CD14-positive monocyte (primary cell): ENCODE results near the gene RBFOX1. TPM values are rescaled to one million over a fixed set of nuclear protein-coding genes. Genes with fewer than 3 reads are reported as not detected.

Experiments
- DNase-seq, 3 donors: peaks; one replicate each; pipeline ENCODE4 v3.0.0-alpha.2; 2011 to 2022
- H2AFZ ChIP-seq: 2 replicates; pipeline ENCODE4 v1.6.0; 2012; ENCODE audit warnings: mild to moderate bottlenecking, low read depth, low read length, inconsistent platforms; ENCODE audit not compliant: insufficient read depth, poor library complexity, severe bottlenecking
- H3K27ac ChIP-seq, 2 donors: 1 replicate in 1 of 2; 2 replicates in 1 of 2; pipeline ENCODE4 v1.5.1; 2012 to 2013; ENCODE audit warnings: low read length in 2 of 2, control low read depth in 1 of 2, inconsistent platforms in 1 of 2, low read depth in 1 of 2, mild to moderate bottlenecking in 1 of 2
- H3K27me3 ChIP-seq, 2 donors: one replicate each; pipeline versions ENCODE4 v1.6.0 to v1.6.1; 2011 to 2013; ENCODE audit warnings: low read length in 2 of 2; ENCODE audit not compliant: control insufficient read depth in 2 of 2, insufficient read depth in 2 of 2
- H3K36me3 ChIP-seq, 2 donors: replicated peaks in 1 of 2; 1 replicate in 1 of 2; 2 replicates in 1 of 2; pipeline versions ENCODE4 v1.5.1 to v1.6.1; 2012 to 2013; ENCODE audit warnings: low read length in 2 of 2, control low read depth in 1 of 2, inconsistent platforms in 1 of 2, mild to moderate bottlenecking in 1 of 2; ENCODE audit not compliant: insufficient read depth in 2 of 2, control insufficient read depth in 1 of 2
- H3K4me1 ChIP-seq, 2 donors: 1 replicate in 1 of 2; 2 replicates in 1 of 2; pipeline versions ENCODE4 v1.5.1 to v1.6.1; 2012 to 2013; ENCODE audit warnings: low read length in 2 of 2, control low read depth in 1 of 2, inconsistent platforms in 1 of 2, mild to moderate bottlenecking in 1 of 2, moderate library complexity in 1 of 2; ENCODE audit not compliant: insufficient read depth in 2 of 2, control insufficient read depth in 1 of 2
- H3K4me2 ChIP-seq: replicated peaks from 2 replicates; pipeline ENCODE3; 2012; ENCODE audit warnings: low read length, moderate library complexity, mild to moderate bottlenecking; ENCODE audit not compliant: poor library complexity, severe bottlenecking; ENCODE audit errors: extremely low read depth
- H3K4me3 ChIP-seq, 3 experiments: fragments of 200-600 bp in 1 of 3; sonication (generic) in 1 of 3; replicated peaks in 1 of 3; 1 replicate in 2 of 3; 2 replicates in 1 of 3; pipeline ENCODE4 v1.5.1; 2011 to 2013; ENCODE audit warnings: low read length in 3 of 3, mild to moderate bottlenecking in 3 of 3, control low read depth in 2 of 3, low read depth in 2 of 3, inconsistent platforms in 1 of 3, moderate library complexity in 1 of 3
- H3K79me2 ChIP-seq: 2 replicates; pipeline ENCODE4 v1.6.0; 2012; ENCODE audit warnings: mild to moderate bottlenecking, control low read depth, inconsistent platforms, low read length, moderate library complexity; ENCODE audit not compliant: insufficient read depth
- H3K9ac ChIP-seq: 2 replicates; pipeline ENCODE4 v1.6.0; 2017; ENCODE audit warnings: low read length, mild to moderate bottlenecking; ENCODE audit not compliant: insufficient read depth, poor library complexity, severe bottlenecking
- H3K9me3 ChIP-seq, 2 donors: replicated peaks in 1 of 2; 1 replicate in 1 of 2; 2 replicates in 1 of 2; pipeline versions ENCODE4 v1.5.1 to v1.6.1; 2012 to 2013; ENCODE audit warnings: low read length in 2 of 2, control low read depth in 1 of 2; ENCODE audit not compliant: control insufficient read depth in 1 of 2, insufficient read depth in 1 of 2
- H4K20me1 ChIP-seq: 2 replicates; pipeline ENCODE4 v1.6.0; 2012; ENCODE audit warnings: mild to moderate bottlenecking, low read length, control low read depth, moderate library complexity; ENCODE audit not compliant: insufficient read depth
- H3K27ac Mint-ChIP-seq, 7 donors: one replicate each; pipeline ENCODE4 v1.8.0; 2020; ENCODE audit warnings: mild to moderate bottlenecking in 7 of 7, mixed read lengths in 7 of 7, moderate library complexity in 6 of 7, inconsistent platforms in 2 of 7
- H3K27me3 Mint-ChIP-seq, 3 donors: one replicate each; pipeline ENCODE4 v1.8.0; 2021 to 2022; ENCODE audit warnings: low read depth in 3 of 3, mild to moderate bottlenecking in 3 of 3, mixed read lengths in 3 of 3, moderate library complexity in 3 of 3, inconsistent platforms in 1 of 3
- H3K36me3 Mint-ChIP-seq, 2 donors: one replicate each; pipeline ENCODE4 v1.8.0; 2020; ENCODE audit warnings: mixed read lengths in 2 of 2, inconsistent platforms in 1 of 2, mild to moderate bottlenecking in 1 of 2
- H3K4me1 Mint-ChIP-seq: one replicate; pipeline ENCODE4 v1.8.0; 2020; ENCODE audit warnings: mild to moderate bottlenecking, mixed read lengths
- H3K4me3 Mint-ChIP-seq, 2 donors: one replicate each; pipeline ENCODE4 v1.8.0; 2020; ENCODE audit warnings: mild to moderate bottlenecking in 2 of 2, mixed read lengths in 2 of 2, moderate library complexity in 1 of 2
- H3K9me3 Mint-ChIP-seq, 7 donors: one replicate each; pipeline ENCODE4 v1.8.0; 2020 to 2022; ENCODE audit warnings: mixed read lengths in 7 of 7, mild to moderate bottlenecking in 6 of 7, moderate library complexity in 6 of 7, inconsistent platforms in 2 of 7
- CTCF ChIP-seq: fragments of 200-600 bp; IDR thresholded peaks from one replicate; pipeline ENCODE4 v1.8.0; 2022; ENCODE audit warnings: antibody characterized with exemption, mild to moderate bottlenecking
- WGBS: methylation state at CpG from one replicate; pipeline ENCODE4 v1.1.5; 2013; ENCODE audit warnings: missing lambda C conversion rate; ENCODE audit not compliant: insufficient coverage; 5-methylcytosine and 5-hydroxymethylcytosine counted together
- intact Hi-C, 2 donors: fragments of 100-400 bp; cut with micrococcal nuclease; formaldehyde crosslinking; loops; one replicate each; pipeline versions ENCODE4 v1.15.0 to v1.15.1; 2023
- polyA plus RNA-seq, 3 donors: library from polyadenylated mRNA; depleted of rRNA in 1 of 3; unstranded in 2 of 3; stranded (reverse) in 1 of 3; fragments of 300-500 nt in 2 of 3; fragments of >200 nt in 1 of 3; fragmentation: Illumina TruSeq in 2 of 3; gene quantifications; 1 replicate in 2 of 3; 2 replicates in 1 of 3; pipeline ENCODE4 v1.2.3, GENCODE V29; 2012 to 2021

The RBFOX1 gene
- polyA plus RNA-seq, 3 donors, result not detected

GRCh38 chr16:7369204-7369603 is 36.6 kb downstream of the RBFOX1 start:
- Histone ChIP-seq H3K9me3 (peaks cover 0 to 5% of the 10 kb centered on the region in 2 donors), H3K4me2 (no peak overlapping the region), H3K27me3 (no peaks in the 10 kb centered on the region), H3K9ac (no peak overlapping the region), H3K79me2 (no peaks in the 10 kb centered on the region), H3K4me3 (no peak overlapping the region), H3K27ac (no peak overlapping the region), H4K20me1 (no peaks in the 10 kb centered on the region), H3K36me3 (no peaks in the 10 kb centered on the region), H2AFZ (no peak overlapping the region), H3K4me1 (no peaks in the 10 kb centered on the region)
- no peak overlapping the region for H3K4me3 Mint-ChIP-seq
- WGBS, result no CpG with 5 or more reads among the region's 4 CpGs
- no peaks in the 10 kb centered on the region for H3K36me3 Mint-ChIP-seq
- no peaks in the 10 kb centered on the region for H3K27me3 Mint-ChIP-seq
- DNase-seq, result no peak
- H3K27ac Mint-ChIP-seq, result no peak overlapping the region
- no peaks in the 10 kb centered on the region for H3K4me1 Mint-ChIP-seq
- intact Hi-C loops, result no loop called here
- H3K9me3 Mint-ChIP-seq, result peaks cover 0 to 6% (median 1%) of the 10 kb centered on the region in 7 donors
- TF ChIP-seq CTCF, result no peak

- no CpG with 5 or more reads among the region's 4 CpGs for WGBS
- no peak overlapping the region for H3K4me2 ChIP-seq
- no peak for TF ChIP-seq CTCF
- Mint-ChIP-seq H3K4me1 (no peaks in the 10 kb centered on the region), H3K4me3 (no peak overlapping the region), H3K9me3 (peaks cover 0 to 2% (median 0%) of the 10 kb centered on the region in 7 donors), H3K27me3 (no peaks in the 10 kb centered on the region), H3K27ac (no peak overlapping the region), H3K36me3 (no peaks in the 10 kb centered on the region)
- intact Hi-C loops, result no loop called here
- no peak overlapping the region for H3K4me3 ChIP-seq
- no peaks in the 10 kb centered on the region for H3K36me3 ChIP-seq
- H3K79me2 ChIP-seq, result no peaks in the 10 kb centered on the region
- no peaks in the 10 kb centered on the region for H3K4me1 ChIP-seq
- no peak for DNase-seq
- H3K9me3 ChIP-seq, result no peaks in the 10 kb centered on the region
- no peak overlapping the region for H3K9ac ChIP-seq
- no peak overlapping the region for H3K27ac ChIP-seq
- no peaks in the 10 kb centered on the region for H3K27me3 ChIP-seq
- no peak overlapping the region for H2AFZ ChIP-seq
- no peaks in the 10 kb centered on the region for H4K20me1 ChIP-seq
These were observed 39.5 kb downstream of the RBFOX1 start for GRCh38 chr16:7372095-7372494.
